Measurements from ENCODE around the gene GPAT3. TPM values are rescaled to one million over a fixed set of nuclear protein-coding genes. Genes with fewer than 3 reads are reported as not detected.
A peak's percentile ranks its signal among the peaks of the same experiment; 100 is the strongest.
"Not testable (repeated sequence)": the region's sequence is repeated elsewhere in the genome, so short reads cannot be mapped to it uniquely, and the experiment has no call there.

Gene GPAT3
- total RNA-seq, 1 experiment from 2014 or later: 8.3 TPM

GRCh38 chr4:83603129-83603528, 67.2 kb downstream of the GPAT3 start:
- DNase-seq (ENCODE audit: low spot score): no peak

GRCh38 chr4:83604321-83604720, 68.4 kb downstream of the GPAT3 start:
- DNase-seq (ENCODE audit: low spot score): no peak

- DNase-seq (ENCODE audit: low spot score): no peak
Observed at GRCh38 chr4:83605210-83605609, 69.3 kb downstream of the GPAT3 start.

- no peak for DNase-seq (ENCODE audit: low spot score)
Observed at GRCh38 chr4:83605744-83606172, 69.8 kb downstream of the GPAT3 start.

- DNase-seq (ENCODE audit: low spot score): no peak
Observed at GRCh38 chr4:83606460-83606859, 70.6 kb downstream of the GPAT3 start.

GRCh38 chr4:83606898-83607297, 71.0 kb downstream of the GPAT3 start:
- no peak for DNase-seq (ENCODE audit: low spot score)

GRCh38 chr4:83609365-83609764, 73.5 kb downstream of the GPAT3 start:
- DNase-seq (ENCODE audit: low spot score): no peak

- DNase-seq (ENCODE audit: low spot score): no peak
Observed at GRCh38 chr4:83610729-83611128, 74.8 kb downstream of the GPAT3 start.

GRCh38 chr4:83613023-83613422, 77.1 kb downstream of the GPAT3 start:
- no peak for DNase-seq (ENCODE audit: low spot score)

- no peak for DNase-seq (ENCODE audit: low spot score)
Observed at GRCh38 chr4:83613994-83614393, 78.1 kb downstream of the GPAT3 start.

- DNase-seq (ENCODE audit: low spot score): no peak
Observed at GRCh38 chr4:83616252-83616651, 80.3 kb downstream of the GPAT3 start.

GRCh38 chr4:83617371-83618035, 81.6 kb downstream of the GPAT3 start:
- no peak for DNase-seq (ENCODE audit: low spot score)

GRCh38 chr4:83618431-83618830, 82.5 kb downstream of the GPAT3 start:
- peak; percentile 58 for DNase-seq (ENCODE audit: low spot score)

- DNase-seq (ENCODE audit: low spot score): peak; percentile 24
Observed at GRCh38 chr4:83618991-83619645, 83.2 kb downstream of the GPAT3 start.

- not testable (repeated sequence) for DNase-seq (ENCODE audit: low spot score)
Observed at GRCh38 chr4:83622127-83622526, 86.2 kb downstream of the GPAT3 start.

GRCh38 chr4:83625821-83626220, 89.9 kb downstream of the GPAT3 start:
- DNase-seq (ENCODE audit: low spot score): no peak

GRCh38 chr4:83626245-83626836, 90.4 kb downstream of the GPAT3 start:
- DNase-seq (ENCODE audit: low spot score): no peak

GRCh38 chr4:83629945-83630721, 94.2 kb downstream of the GPAT3 start:
- peak; percentile 73 for DNase-seq (ENCODE audit: low spot score)

- DNase-seq (ENCODE audit: low spot score): no peak
Observed at GRCh38 chr4:83631066-83631465, 95.2 kb downstream of the GPAT3 start.

- DNase-seq (ENCODE audit: low spot score): no peak
Observed at GRCh38 chr4:83636930-83637329, 101.0 kb downstream of the GPAT3 start.

GRCh38 chr4:83639849-83640493, 104.1 kb downstream of the GPAT3 start:
- DNase-seq (ENCODE audit: low spot score): peak; percentile 93

- DNase-seq (ENCODE audit: low spot score): no peak
Observed at GRCh38 chr4:83643036-83643435, 107.1 kb downstream of the GPAT3 start.

Measured in HT-29 (cell line).